ENCODE data around the gene NAPG.
"Not testable (repeated sequence)": the region's sequence is repeated elsewhere in the genome, so short reads cannot be mapped to it uniquely, and the experiment has no call there.

- not testable (repeated sequence) for TF ChIP-seq CTCF, POLR2A (IDR thresholded peaks at IDR 0.05)
Measured at GRCh38 chr18:10556251-10556650, 30.4 kb downstream of the NAPG start.
